SIG-M5 treated with dmso at 0.1 percent for 504 hours (cell line): ENCODE data around the gene ENPP3.

Experiments used
- DNase-seq: peaks from one replicate; lab custom pipeline; 2025; ENCODE audit not compliant: unreplicated experiment; lab: John Stamatoyannopoulos, UW

The ENPP3 gene

DNA sequence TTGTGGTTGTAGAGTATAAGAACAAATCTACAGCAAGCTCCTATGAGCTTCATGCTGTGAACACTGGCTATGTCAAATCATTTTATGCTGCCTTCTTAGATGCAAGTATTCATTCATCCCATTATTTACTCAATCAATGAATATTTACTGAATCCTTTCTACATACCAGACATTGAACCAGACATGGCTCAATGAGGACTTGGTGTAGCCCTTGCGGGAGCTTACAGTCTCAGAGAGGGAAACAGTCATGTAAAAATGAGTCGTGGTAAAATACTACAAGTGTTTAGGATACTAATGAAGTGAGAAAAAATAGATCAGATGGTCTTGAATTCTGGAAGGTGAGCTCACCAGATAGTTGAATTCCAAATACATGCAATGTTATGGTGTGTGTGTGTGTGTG, 125.9 kb downstream of the ENPP3 start:
- no peak for DNase-seq

DNA sequence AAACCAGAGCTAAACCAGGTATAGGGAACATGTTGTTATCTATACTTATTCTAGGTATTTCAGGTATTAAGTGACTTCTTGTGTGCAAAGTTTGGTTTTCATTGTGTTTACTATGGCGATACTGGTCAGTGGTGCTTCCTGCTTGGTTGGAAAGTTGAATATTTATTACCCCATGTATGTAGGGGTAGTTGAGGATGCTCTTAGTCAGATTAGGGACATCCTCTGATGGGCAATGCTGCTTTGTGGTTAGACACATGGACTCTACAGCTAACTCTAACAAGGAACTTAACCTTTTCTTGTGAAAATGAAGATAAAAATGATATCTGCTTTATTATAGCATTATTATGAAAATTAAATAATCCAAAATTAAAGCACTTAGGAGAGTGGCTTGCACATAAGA, 126.6 kb downstream of the ENPP3 start:
- no peak for DNase-seq

DNA sequence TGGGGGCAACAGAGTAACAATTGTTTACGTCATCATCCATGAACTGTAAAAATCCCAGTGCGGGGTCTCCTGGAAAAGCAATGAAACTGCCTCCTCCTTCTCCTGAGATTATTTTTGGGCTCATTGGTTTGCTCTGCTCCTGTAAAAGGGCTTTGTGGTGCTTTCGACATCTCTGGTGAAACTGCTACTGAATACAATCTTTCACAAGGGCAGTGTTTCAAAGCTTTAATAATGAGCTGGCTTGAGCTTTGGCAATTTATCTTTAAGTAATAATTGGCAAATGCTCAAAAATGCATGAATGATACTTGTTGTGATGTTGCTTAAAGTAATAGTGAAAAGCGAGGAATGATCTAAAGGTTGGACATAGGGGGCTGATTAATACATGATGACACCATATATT, 127.2 kb downstream of the ENPP3 start:
- no peak for DNase-seq

DNA sequence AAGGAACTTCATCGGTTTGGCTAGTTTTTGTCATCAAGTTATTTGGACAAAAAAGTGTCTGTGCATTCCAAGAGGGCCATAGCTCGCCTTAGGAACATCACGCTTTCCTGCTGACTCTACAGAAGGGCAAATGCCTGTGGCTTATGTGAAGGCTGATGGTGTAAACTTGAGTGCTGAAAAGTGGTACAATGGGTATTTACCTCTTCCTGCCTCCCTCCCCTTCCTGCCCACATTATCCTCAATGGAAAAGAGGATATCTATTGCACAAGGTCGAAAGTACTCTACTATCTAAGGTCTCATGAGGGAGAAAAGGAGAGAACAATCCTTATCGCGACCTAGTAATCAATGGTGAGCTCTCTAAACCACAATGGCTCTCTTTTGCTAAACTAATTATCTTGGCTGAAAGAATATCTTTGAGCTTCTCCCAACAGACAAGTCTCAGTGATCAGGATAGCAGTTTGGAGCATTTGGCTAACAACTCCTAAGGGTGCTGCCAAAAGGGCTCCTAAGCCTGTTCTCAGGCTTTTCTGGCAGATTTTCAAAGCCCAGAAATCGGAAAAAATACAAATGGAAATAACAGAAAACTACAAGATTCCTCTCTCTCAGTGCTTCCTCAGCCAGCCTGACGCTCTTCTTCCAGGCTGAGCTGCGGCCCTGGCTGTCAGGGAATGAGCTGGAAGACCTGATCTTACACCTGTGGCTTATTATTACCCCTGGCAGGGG, 128.1 kb downstream of the ENPP3 start:
- DNase-seq = no peak

DNA sequence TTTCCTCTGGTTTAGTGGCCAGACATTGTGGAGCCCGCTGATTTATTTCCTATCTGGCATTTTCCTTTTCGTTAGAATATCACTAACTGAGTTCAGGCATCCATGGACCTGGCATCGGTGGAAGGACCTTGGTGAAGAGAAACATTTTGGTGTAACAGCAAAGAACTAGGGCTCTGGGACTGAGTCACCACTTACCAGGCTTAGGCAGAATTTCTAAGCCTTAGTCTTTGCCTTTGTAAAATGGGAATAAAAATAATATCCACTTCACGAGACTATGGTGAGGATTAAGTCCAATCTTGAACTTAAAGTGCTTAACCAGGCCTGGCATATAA, 128.7 kb downstream of the ENPP3 start:
- DNase-seq = no peak

DNA sequence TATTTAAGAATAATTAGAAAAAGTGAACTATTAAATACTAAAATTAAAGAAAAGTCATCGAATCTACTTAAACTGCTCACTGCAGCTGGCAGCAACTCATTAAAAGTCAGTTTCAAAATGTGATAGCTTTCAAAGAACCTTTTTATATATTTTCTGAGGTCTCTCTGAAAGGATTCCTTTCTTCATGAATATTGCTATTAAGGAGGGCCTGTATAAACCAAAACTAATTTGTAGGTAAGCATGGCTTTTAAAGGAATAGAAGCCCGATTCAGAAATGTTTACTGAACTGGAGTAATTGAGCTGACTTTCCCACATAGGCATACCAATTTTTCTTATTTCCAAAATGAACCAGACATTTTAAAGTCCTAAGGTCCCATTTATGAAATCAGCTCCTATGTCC, 129.5 kb downstream of the ENPP3 start:
- no peak for DNase-seq

DNA sequence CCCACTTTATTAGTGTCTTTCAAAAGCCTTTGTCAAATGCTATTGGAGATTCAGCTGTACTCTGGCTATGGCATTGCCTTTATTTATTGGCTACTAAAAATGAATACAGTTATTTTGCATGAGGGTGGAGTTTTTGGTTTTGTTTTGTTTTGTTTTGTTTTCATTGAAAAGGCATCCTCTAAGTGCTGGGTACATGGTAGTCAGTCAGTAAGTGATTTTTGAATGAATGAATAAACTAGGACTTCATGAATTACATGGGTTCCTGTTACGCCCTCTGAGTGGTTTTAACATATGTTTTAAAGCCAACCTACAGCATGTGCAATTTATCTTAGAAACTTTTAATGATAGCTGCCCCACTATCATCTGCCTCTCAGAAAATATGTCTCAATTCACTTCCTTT, 131.9 kb downstream of the ENPP3 start:
- DNase-seq = no peak

DNA sequence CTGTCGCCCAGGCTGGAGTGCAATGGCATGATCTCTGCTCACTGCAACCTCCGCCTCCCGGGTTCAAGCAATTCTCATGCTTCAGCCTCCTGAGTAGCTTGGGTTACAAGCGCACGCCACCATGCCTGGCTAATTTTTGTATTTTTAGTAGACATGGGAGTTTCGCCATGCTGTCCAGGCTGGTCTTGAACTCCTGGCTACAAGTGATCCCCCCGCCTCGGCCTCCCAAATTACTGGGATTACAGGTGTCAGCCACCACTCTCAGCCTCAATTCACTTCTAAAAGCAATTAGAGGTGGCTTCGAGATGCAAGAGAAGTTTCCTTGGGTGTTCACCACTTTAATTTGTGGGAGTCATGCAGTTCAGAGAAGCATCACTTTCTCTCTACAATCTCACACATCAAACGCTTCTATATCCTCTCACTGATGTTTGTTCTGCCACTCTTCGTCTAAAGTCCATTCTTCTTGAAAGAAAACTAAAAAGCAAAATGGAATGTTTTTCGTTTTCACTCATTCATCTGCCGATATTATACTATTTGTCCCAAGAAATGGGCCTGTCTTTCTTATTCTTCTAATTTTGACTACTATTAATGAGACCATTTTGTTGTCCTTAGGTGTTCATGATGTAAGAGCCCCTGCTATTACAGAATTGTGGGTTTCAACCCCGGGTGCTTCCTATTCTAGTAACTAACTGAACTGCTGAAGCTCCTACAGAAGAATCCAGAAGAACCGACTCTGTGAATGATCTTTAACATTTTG, 132.5 kb downstream of the ENPP3 start:
- DNase-seq = no peak

DNA sequence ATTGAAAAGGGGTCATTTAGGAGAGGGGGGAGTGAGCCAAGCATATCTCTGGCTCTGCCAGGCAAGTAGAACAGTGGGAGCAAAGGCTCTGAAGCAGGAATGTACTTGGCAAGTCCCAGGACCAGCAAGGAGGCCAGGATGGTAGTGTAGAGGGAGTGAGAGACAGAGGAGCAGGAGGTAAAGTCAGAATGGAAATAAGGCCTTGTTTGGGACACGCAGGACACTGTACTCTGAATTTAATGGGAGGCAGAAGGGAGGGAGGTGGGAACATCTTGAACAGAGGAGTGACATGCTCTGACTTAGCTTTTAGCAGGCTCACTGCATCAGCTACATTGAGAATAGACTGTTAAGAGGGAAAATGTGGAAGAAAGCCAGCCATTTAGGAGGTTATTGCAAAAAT, 133.7 kb downstream of the ENPP3 start:
- DNase-seq = no peak

DNA sequence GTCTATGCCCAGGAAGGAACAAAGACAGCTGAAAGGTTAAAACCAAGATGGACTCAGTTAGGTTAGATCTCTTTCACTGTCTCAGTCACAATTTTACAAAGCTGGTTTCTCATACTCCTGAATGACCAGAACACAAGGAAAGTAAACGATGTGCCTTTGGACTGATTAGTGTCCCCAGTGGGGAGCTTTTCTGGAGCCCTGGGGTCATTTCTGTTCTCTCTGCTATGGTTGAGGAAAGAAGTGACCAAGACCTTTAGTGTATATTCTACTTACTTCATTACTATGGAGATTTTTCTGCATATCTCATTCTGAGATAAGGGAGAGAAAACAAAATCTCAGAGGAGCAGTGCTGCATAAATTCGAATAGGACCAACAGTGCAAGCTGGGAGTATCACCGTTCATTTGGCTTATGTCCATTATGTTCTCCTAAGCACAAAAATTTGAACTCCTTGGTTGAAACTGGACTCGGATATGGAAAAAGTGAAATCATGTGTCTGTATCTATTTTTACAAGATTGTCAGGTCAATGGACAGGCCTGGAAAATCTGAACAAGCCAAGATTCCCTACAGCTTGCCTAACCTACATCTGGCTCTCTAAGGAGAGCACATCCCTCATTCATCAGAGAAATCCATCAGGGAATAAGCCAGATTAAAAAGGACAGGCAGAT, 136.3 kb downstream of the ENPP3 start:
- no peak for DNase-seq

DNA sequence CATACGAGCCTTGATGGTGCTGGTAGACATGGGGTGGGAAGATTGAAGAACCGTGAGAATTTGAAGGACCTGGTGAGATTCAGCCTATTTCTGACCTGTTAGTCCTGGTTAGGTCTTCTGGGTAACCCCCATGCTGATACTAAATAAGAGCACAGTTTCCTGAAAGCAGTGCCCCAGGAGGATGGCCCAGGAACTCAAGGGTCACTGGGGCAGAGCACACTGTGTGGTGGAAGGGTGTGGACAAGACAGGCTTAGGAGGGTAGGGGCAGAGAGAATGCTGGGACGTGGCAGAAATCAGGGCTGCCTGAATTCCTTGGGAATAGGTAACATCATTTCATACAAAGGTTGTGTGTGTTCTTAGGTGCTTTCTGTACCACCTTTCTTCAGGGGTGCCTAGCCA, 138.8 kb downstream of the ENPP3 start:
- no peak for DNase-seq

DNA sequence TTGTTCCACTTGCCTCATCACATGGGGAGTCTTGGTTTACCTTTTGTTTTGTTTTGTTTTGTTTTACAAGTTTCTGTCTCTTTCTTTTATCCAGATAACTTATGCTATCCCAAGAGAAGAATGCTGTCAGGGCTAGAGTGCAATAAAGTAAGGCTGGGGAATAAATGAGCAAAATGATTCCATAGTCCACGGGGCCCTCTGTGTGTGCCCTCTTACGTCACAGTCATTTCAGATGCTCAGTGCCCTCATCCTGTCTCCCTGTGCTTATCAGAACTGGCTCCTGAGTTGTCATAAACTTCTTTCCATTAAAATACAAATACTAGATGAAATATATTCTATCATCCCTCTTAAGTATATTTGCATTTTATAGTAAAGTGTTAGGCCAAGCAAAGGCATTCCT, 139.9 kb downstream of the ENPP3 start:
- DNase-seq = no peak

DNA sequence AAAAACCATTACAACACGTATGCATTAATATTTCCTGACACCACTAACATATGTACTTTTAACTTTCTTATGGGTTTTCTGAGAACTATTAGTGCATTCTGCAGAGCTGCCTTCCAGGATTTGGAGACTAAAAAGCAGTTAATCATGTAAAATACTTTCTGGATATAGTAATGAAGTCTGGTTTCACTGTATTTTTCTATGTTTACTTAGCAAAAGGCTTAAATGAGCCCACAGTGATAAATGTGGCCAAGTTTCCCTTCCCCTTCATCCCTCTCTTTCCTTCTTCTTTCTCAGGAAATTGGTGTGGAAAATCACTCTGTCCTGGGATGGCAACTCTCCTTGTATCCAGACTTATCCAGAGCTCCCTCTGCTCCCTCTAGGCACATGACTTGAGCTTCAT, 141.1 kb downstream of the ENPP3 start:
- no peak for DNase-seq

DNA sequence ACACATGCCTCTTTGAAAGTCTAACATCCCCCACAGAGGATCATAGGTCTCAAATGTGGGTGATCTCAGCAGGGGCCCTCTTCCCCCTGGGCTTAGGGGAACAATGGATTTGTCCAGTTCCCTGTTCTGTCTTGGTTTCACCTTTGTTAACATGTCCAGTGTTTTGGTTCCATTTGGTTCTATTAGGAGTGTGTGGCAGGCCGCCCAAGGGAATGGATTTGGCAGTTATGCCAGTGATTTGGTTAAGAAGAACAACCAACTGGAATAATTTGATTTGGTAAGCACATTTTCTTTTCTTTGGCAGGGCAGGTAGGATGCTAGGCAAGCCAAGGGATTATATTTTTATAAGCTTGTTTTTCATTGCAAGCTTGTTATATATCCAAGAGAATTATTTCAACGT, 142.2 kb downstream of the ENPP3 start:
- no peak for DNase-seq

DNA sequence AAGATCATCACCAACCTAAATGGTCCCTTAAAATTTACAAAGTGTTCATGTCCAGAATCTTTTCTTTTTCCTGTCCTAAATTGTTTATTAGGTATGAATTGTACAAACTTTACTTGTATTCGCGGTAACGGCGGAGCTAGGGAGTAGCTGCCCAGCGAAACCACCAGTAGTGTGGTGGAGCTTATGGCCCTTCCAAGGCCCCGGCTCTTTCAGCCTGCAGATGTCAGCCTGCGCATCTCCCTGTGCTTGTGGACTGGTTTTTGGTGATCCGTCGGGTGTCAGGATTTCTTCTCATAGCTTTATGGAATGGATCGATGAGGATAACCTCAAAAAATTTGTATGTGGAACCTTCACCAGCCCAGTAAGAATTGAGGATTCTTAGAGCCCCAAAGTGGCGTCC, 143.5 kb downstream of the ENPP3 start:
- no peak for DNase-seq

DNA sequence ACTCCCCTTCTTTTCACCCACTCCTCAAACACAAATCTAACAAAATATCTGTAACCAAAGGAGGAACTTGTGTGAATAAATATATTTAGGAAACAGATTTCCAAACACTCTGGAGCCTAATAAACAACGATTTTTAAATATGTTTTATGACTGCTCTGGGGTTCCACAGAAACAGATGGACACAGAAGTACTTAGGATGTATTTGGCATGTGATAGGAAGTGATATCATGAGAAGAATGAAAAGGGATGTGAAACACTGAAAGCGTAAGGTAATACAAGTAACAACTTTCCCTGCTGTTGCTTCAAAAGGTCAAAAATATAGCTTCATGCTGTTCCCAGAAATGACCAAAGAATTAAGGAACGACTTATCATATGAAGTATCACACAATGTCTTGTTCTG, 144.6 kb downstream of the ENPP3 start:
- no peak for DNase-seq

DNA sequence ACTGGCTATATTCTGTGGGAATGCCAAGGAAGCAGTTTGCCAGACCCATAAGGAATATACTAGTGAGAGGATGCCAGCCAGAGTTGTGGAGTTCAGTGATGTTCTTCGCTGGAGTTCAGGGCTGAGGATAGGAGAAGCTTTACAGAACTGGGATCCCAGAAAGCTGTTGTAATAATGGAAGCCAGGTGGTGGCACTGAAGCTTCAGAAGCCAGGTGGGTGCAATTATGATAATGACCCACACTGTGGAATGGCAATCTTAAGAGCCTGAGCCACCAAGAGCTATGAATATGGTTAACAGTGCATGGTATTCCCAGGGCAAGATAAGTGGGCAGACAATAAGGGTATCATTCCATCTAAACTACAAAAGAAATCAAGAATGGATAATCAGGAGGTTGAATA, 145.7 kb downstream of the ENPP3 start:
- no peak for DNase-seq

DNA sequence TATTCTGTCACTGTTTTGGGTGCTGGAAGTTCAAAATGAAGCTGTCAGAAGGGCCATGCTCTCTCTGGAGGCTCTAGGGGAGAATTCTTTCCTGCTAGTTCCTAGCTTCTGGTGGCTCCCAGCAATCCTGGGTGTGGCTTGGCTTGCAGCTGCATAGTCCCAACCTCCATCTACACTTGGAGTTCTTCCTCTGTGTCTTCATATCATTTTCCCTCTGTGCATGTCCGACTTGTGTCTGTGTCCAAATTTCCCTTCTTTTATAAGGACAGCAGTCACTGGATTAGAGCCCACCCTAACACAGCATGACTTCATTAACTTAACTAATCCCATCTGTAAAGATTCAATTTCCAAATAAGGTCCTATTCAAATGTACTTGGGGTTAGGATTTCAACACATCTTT, 147.5 kb downstream of the ENPP3 start:
- DNase-seq = no peak

DNA sequence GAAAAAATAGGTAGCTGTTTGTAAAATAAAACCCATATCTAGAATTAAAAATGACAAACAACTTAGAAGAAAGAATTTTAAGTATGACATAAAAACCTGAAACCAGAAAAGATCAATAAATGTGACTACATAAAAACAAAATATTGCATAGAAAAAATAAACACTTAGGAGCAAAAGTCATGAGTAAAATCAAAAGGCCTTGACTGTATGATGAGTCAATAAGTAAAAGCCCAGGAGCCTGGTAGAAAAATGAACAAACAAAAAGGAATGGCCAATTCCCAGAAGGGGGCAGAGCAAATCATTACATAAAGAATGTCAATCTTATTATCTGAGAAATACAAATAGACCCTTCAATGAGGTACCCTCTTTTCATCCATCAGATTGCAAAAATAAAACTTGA, 150.0 kb downstream of the ENPP3 start:
- DNase-seq = no peak

DNA sequence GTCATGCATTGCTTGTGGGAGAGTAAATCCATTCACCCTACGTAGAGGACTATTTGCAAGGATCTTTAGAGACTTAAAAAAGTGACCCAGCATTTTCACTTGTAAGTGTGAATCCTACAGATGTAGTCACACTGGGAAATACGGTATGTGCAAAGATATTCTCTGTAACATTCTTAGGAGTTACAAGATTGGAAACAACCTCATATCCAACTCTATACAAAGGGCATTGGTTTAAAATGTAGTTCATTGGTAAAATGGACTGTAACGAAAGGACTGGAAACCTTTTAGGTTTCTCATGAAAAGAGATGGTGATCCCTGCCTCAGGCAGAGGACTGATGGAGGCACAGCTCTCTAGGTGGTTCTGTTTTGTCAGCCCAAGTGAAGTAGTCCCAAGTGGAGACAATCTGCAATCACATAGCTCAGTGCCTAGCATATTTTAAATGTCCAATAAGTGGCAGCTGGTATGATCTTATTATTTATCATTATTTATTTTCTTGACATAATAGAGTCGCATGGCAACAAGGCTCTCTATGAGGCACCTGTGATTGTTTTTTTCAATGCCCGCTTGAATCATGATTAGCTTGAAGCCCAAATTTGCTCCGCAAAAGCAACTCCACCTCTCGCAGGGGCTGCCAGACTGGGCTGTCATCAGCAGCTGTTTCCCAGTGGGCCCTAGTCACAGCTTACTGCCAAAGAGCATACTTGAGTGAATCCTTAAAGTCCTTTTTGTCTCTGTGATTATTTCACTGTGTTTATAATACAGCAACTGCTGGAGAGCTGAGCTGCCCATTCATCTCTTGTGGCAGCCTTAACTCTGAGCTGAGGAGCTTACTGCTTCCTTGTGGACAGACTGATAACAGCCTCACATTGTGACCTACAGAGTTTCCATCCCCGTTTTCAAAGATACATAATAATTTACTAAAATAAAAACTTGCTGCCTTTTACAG, 150.9 kb downstream of the ENPP3 start:
- DNase-seq = no peak

DNA sequence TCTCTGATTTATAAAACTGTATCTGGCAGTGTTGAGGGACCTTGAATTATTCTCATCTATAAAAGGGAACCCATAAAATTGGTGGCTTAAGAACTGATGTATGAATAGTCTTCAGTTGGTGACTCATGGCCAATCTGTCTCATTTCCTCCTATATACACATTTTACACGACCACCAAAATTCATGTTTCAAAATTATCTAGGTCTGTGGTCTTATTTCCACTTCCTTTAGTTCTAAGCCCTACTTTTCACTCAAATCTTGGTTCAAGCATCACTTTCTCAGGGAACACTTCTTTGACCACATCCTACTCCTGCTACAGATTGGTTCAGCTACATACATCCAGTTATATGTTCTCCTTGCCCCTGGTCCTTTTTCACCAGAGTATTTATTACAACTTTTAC, 152.1 kb downstream of the ENPP3 start:
- DNase-seq = peak; percentile 8
